H1 (cell line): ENCODE measurements around the gene GTF2A2. TPM values are rescaled to one million over a fixed set of nuclear protein-coding genes. Genes with fewer than 3 reads are reported as not detected.

ENCODE experiments used
- CTCF ChIA-PET: fragments of 300-600 bp; sonication (Branson Sonifier 250); formaldehyde crosslinking; loops from one replicate; lab custom pipeline; 2021; ENCODE audit not compliant: partially characterized antibody; lab: Charles Lee
- POLR2A ChIA-PET: fragments of 300-600 bp; sonication (Branson Sonifier 250); formaldehyde crosslinking; loops from one replicate; lab custom pipeline; 2021; ENCODE audit warnings: inconsistent platforms; ENCODE audit not compliant: partially characterized antibody; lab: Charles Lee
- DNase-seq, 2 experiments: peaks; one replicate each; pipeline versions ENCODE4 v3.0.0 to v3.0.0-alpha.2; 2010 to 2022; ENCODE audit warnings: low spot score in 2 of 2, low read depth in 1 of 2, mixed read lengths in 1 of 2
- FAIRE-seq: peaks from 2 replicates; lab custom pipeline; 2011; peaks lifted over from hg19 to GRCh38; lab: Jason Lieb, UNC
- H2AFZ ChIP-seq: 2 replicates; pipeline ENCODE4 v1.8.1; 2012; ENCODE audit warnings: low read length, inconsistent platforms
- H2AK5ac ChIP-seq: 2 replicates; pipeline ENCODE4 v1.6.1; 2013; ENCODE audit warnings: low read depth, low read length
- H2BK120ac ChIP-seq: replicated peaks from 2 replicates; pipeline ENCODE3; 2013; ENCODE audit warnings: low read depth, low read length, inconsistent platforms
- H2BK12ac ChIP-seq: 2 replicates; pipeline ENCODE4 v1.6.1; 2013; ENCODE audit warnings: low read depth, low read length
- H2BK15ac ChIP-seq: 2 replicates; pipeline ENCODE4 v1.6.1; 2013; ENCODE audit warnings: low read length
- H2BK20ac ChIP-seq: 2 replicates; pipeline ENCODE4 v1.6.1; 2013; ENCODE audit warnings: low read length
- H2BK5ac ChIP-seq: 2 replicates; pipeline ENCODE4 v1.6.1; 2013; ENCODE audit warnings: low read depth, low read length
- H3K14ac ChIP-seq: 2 replicates; pipeline ENCODE4 v1.6.1; 2013; ENCODE audit warnings: inconsistent platforms; ENCODE audit not compliant: insufficient read length
- H3K18ac ChIP-seq: 2 replicates; pipeline ENCODE4 v1.6.1; 2013; ENCODE audit warnings: low read length; ENCODE audit errors: extremely low read depth
- H3K23ac ChIP-seq: 2 replicates; pipeline ENCODE4 v1.6.1; 2013; ENCODE audit warnings: inconsistent platforms; ENCODE audit not compliant: insufficient read length
- H3K23me2 ChIP-seq: 2 replicates; pipeline ENCODE4 v1.6.1; 2013; ENCODE audit warnings: low read depth, low read length
- H3K27ac ChIP-seq: 2 replicates; pipeline ENCODE4 v1.6.1; 2011; ENCODE audit warnings: low read depth, low read length, inconsistent platforms
- H3K27me3 ChIP-seq, 4 experiments: replicated peaks in 1 of 4; 1 replicate in 1 of 4; 2 replicates in 3 of 4; pipeline versions ENCODE4 v1.6.1 to v1.8.1; 2011 to 2013; ENCODE audit warnings: low read length in 3 of 4, mild to moderate bottlenecking in 3 of 4, inconsistent platforms in 2 of 4, mixed read lengths in 2 of 4, moderate library complexity in 1 of 4; ENCODE audit not compliant: control insufficient read depth in 3 of 4, insufficient read depth in 3 of 4; ENCODE audit errors: extremely low read depth in 1 of 4
- H3K36me3 ChIP-seq, 4 experiments: 2 replicates each; pipeline versions ENCODE4 v1.6.1 to v1.8.1; 2011 to 2013; ENCODE audit warnings: mild to moderate bottlenecking in 4 of 4, low read length in 3 of 4, moderate library complexity in 2 of 4, control low read depth in 1 of 4, inconsistent platforms in 1 of 4; ENCODE audit not compliant: insufficient read depth in 4 of 4, control insufficient read depth in 2 of 4
- H3K4ac ChIP-seq: replicated peaks from 2 replicates; pipeline ENCODE3; 2013; ENCODE audit warnings: low read length, low read depth, mixed read lengths, inconsistent platforms; ENCODE audit not compliant: insufficient read length
- H3K4me1 ChIP-seq, 4 experiments: replicated peaks in 1 of 4; 1 replicate in 1 of 4; 2 replicates in 3 of 4; pipeline versions ENCODE4 v1.6.1 to v1.8.1; 2011 to 2013; ENCODE audit warnings: low read length in 3 of 4, inconsistent platforms in 2 of 4, mixed read lengths in 1 of 4; ENCODE audit not compliant: insufficient read depth in 4 of 4, control insufficient read depth in 3 of 4
- H3K4me2 ChIP-seq, 2 experiments: 2 replicates each; pipeline versions ENCODE4 v1.6.1 to v1.8.1; 2011 to 2013; ENCODE audit warnings: low read depth in 2 of 2, low read length in 2 of 2, control low read depth in 1 of 2, inconsistent platforms in 1 of 2, mild to moderate bottlenecking in 1 of 2; ENCODE audit not compliant: insufficient read depth in 1 of 2
- H3K4me3 ChIP-seq, 4 experiments: fragments of 200-600, 300-600 bp in 1 of 4; sonication (generic), shearing (Covaris generic), sonication (Bioruptor Twin) in 1 of 4; 2 replicates each; pipeline versions ENCODE4 v1.5.1 to v1.8.1; 2011 to 2016; ENCODE audit warnings: low read length in 4 of 4, low read depth in 3 of 4, control low read depth in 2 of 4, inconsistent platforms in 2 of 4, mild to moderate bottlenecking in 2 of 4, mixed read lengths in 1 of 4, moderate library complexity in 1 of 4; ENCODE audit not compliant: insufficient read depth in 2 of 4; ENCODE audit errors: extremely low read depth in 1 of 4
- H3K56ac ChIP-seq: replicated peaks from 2 replicates; pipeline ENCODE3; 2013; ENCODE audit warnings: low read depth, mild to moderate bottlenecking, mixed read lengths, low read length, inconsistent platforms; ENCODE audit not compliant: insufficient read length
- H3K79me1 ChIP-seq: 2 replicates; pipeline ENCODE4 v1.6.1; 2013; ENCODE audit warnings: low read depth, low read length, control low read depth
- H3K79me2 ChIP-seq, 2 experiments: 2 replicates each; pipeline versions ENCODE4 v1.6.1 to v1.8.1; 2012 to 2013; ENCODE audit warnings: low read length in 2 of 2, mild to moderate bottlenecking in 2 of 2, inconsistent platforms in 1 of 2; ENCODE audit not compliant: insufficient read depth in 2 of 2, control insufficient read depth in 1 of 2
- H3K9ac ChIP-seq, 4 experiments: replicated peaks in 1 of 4; 1 replicate in 1 of 4; 2 replicates in 3 of 4; pipeline versions ENCODE4 v1.6.1 to v1.8.1; 2011 to 2013; ENCODE audit warnings: low read depth in 3 of 4, low read length in 3 of 4, control low read depth in 2 of 4, mild to moderate bottlenecking in 2 of 4, moderate library complexity in 2 of 4, inconsistent platforms in 1 of 4; ENCODE audit errors: extremely low read depth in 1 of 4
- H3K9me3 ChIP-seq, 2 experiments: 2 replicates each; pipeline versions ENCODE4 v1.6.1 to v1.8.1; 2012 to 2013; ENCODE audit warnings: mild to moderate bottlenecking in 2 of 2, moderate library complexity in 2 of 2, control low read depth in 1 of 2, inconsistent platforms in 1 of 2, low read depth in 1 of 2, low read length in 1 of 2, mixed read lengths in 1 of 2; ENCODE audit not compliant: insufficient read depth in 2 of 2
- H4K20me1 ChIP-seq, 2 experiments: replicated peaks in 1 of 2; 2 replicates each; pipeline versions ENCODE3 to v1.8.1; 2011 to 2013; ENCODE audit warnings: inconsistent platforms in 2 of 2, low read length in 2 of 2, mild to moderate bottlenecking in 1 of 2; ENCODE audit not compliant: insufficient read depth in 2 of 2, control insufficient read depth in 1 of 2
- H4K5ac ChIP-seq: 2 replicates; pipeline ENCODE4 v1.6.1; 2013; ENCODE audit warnings: low read length, low read depth, mixed read lengths, inconsistent platforms; ENCODE audit not compliant: insufficient read length
- H4K8ac ChIP-seq: 2 replicates; pipeline ENCODE4 v1.8.0; 2013; ENCODE audit warnings: mild to moderate bottlenecking, moderate library complexity, low read length, inconsistent platforms; ENCODE audit not compliant: insufficient read depth; ENCODE audit errors: extremely low read depth
- H4K91ac ChIP-seq: replicated peaks from 2 replicates; pipeline ENCODE3; 2013; ENCODE audit warnings: low read length, mixed read lengths, inconsistent platforms; ENCODE audit not compliant: insufficient read length
- CEBPB ChIP-seq: IDR thresholded peaks from 2 replicates; pipeline ENCODE4 v1.6.1; 2012; ENCODE audit warnings: low read depth, low read length
- CTBP2 ChIP-seq: IDR thresholded peaks from 2 replicates; pipeline ENCODE4 v1.7.0; 2011; ENCODE audit warnings: borderline replicate concordance, mild to moderate bottlenecking, moderate library complexity, mixed read lengths, low read length; ENCODE audit not compliant: insufficient read depth, insufficient read length
- FOSL1 ChIP-seq: IDR thresholded peaks from 2 replicates; pipeline ENCODE4 v1.6.1; 2011; ENCODE audit warnings: mild to moderate bottlenecking, low read depth, low read length, moderate library complexity; ENCODE audit not compliant: insufficient read depth
- GABPA ChIP-seq: IDR thresholded peaks from 2 replicates; pipeline ENCODE4 v1.6.1; 2011; ENCODE audit warnings: mild to moderate bottlenecking, low read length, moderate library complexity, borderline replicate concordance; ENCODE audit not compliant: insufficient read depth
- POU5F1 ChIP-seq: IDR thresholded peaks from 2 replicates; pipeline ENCODE4 v1.6.1; 2011; ENCODE audit warnings: low read depth, mild to moderate bottlenecking, low read length, moderate library complexity
- RNF2 ChIP-seq: fragments of 200-900, 300-1000 bp; sonication (generic); IDR thresholded peaks from 2 replicates; pipeline ENCODE4 v1.7.1; 2016; ENCODE audit warnings: borderline replicate concordance, low read depth, mild to moderate bottlenecking, antibody characterized with exemption, low read length; ENCODE audit not compliant: poor library complexity, severe bottlenecking; ENCODE audit errors: missing control alignments
- SRF ChIP-seq: IDR thresholded peaks from 2 replicates; pipeline ENCODE4 v1.6.1; 2011; ENCODE audit warnings: mild to moderate bottlenecking, low read depth, low read length, moderate library complexity
- TAF7 ChIP-seq: optimal IDR thresholded peaks from 2 replicates; pipeline ENCODE3; 2011; ENCODE audit warnings: low read depth, mild to moderate bottlenecking, inconsistent platforms, low read length, moderate library complexity, borderline replicate concordance
- YY1 ChIP-seq: IDR thresholded peaks from 2 replicates; pipeline ENCODE4 v1.6.1; 2011; ENCODE audit warnings: low read depth, mild to moderate bottlenecking, low read length
- ZNF274 ChIP-seq: IDR thresholded peaks from 2 replicates; pipeline ENCODE4 v1.7.0; 2012; ENCODE audit warnings: low read length, borderline replicate concordance; ENCODE audit errors: extremely low read depth
- WGBS, 2 experiments: shearing (Covaris generic) in 1 of 2; methylation state at CpG; one replicate each; pipeline versions ENCODE4 v1.1.6 to v1.1.7; 2013 to 2015; ENCODE audit warnings: low lambda C conversion rate in 2 of 2, mixed read lengths in 2 of 2, inconsistent platforms in 1 of 2, low coverage in 1 of 2, missing lambda C conversion rate in 1 of 2; ENCODE audit not compliant: insufficient replicate concordance in 2 of 2, insufficient coverage in 1 of 2, insufficient read length in 1 of 2; ENCODE audit errors: extremely low coverage in 1 of 2, missing lambda C conversion rate in 1 of 2; 5-methylcytosine and 5-hydroxymethylcytosine counted together
- polyA plus RNA-seq, 7 experiments: library from polyadenylated mRNA; depleted of rRNA in 3 of 7; stranded (reverse) in 5 of 7; unstranded in 2 of 7; fragments of >200 nt in 5 of 7; fragments of 200-250 nt in 2 of 7; gene quantifications; 1 replicate in 5 of 7; 2 replicates in 1 of 7; 4 replicates in 1 of 7; pipeline versions ENCODE4 v1.2.1 to v1.2.3, GENCODE V29; 2011 to 2013; ENCODE audit warnings: missing spikeins in 2 of 7, mixed read lengths in 2 of 7
- total RNA-seq: library from RNA; stranded (reverse); fragmentation: NEBNext Ultra II Directional; extraction: Animal tissue kit (Norgen Biotek cat#: 25700); gene quantifications from 2 replicates; pipeline ENCODE4 v1.2.1, GENCODE V29; 2021

Gene GTF2A2
- total and polyA plus RNA-seq, 2 of the 8 experiments (the other 6 are each of a cell fraction or from before 2014, with no cell fraction given): 52.2 to 161 TPM

DNA sequence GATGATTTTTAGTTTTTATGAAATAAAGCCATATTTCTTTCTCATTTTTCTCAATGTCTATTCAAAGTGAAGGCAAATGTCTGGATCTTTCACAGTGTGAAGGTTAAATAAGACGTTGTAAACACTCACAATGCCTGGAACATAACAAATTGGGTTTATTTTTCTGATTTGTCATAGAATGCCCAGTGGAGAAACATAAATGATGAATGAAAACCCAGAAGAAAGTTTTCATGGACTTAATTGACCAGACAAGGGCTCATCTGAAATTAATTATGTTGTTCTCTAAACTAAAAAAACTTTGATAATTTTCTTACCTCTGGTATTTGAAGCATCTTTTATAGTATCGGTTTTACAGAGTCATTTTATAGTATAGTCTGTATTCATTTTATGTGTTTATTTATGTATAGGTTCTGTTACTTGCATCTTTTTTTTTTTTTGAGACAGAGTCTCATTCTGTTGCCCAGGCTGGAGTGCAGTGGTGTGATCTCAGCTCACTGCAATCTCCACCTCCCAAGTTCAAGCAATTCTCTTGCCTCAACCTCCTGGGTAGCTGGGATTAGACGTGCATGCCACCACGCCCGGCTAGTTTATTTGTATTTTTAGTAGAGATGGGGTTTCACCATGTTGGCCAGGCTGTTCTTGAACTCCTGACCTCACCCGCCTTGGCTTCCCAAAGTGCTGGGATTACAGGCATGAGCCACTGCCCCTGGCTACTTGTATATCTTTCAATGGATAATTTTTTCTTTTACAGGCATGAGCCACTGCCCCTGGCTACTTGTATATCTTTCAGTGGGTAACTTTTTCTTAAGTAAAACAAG, 46.9 kb upstream of the GTF2A2 start:
- Histone ChIP-seq H3K4me1 (no peaks in the 10 kb centered on the region), H2AFZ (no peak overlapping the region), H3K79me2 (no peaks in the 10 kb centered on the region), H3K79me1 (no peaks in the 10 kb centered on the region), H3K9me3 (no peaks in the 10 kb centered on the region), H2BK120ac (no peak overlapping the region), H3K56ac (no peak overlapping the region), H3K23me2 (no peaks in the 10 kb centered on the region), H3K23ac (no peak overlapping the region), H3K27me3 (peaks cover 0 to 1% (median 0%) of the 10 kb centered on the region in 4 experiments; a peak in 1 of 7 replicates), H2AK5ac (no peak overlapping the region), H4K91ac (no peak overlapping the region), H3K4me2 (no peak overlapping the region), H3K18ac (no peak overlapping the region), H3K36me3 (no peaks in the 10 kb centered on the region), H3K9ac (no peak overlapping the region), H4K8ac (no peak overlapping the region), H2BK20ac (no peak overlapping the region), H4K20me1 (no peaks in the 10 kb centered on the region), H3K14ac (no peak overlapping the region), H3K4ac (no peak overlapping the region), H2BK5ac (no peak overlapping the region), H3K27ac (no peak overlapping the region), H3K4me3 (no peak overlapping the region), H2BK15ac (no peak overlapping the region), H4K5ac (no peak overlapping the region), H2BK12ac (no peak overlapping the region)
- FAIRE-seq: no peak
- 84% methylated on average over 6 of the region's 6 CpGs; no CpG with 5 or more reads in 1 of the 2 experiments for WGBS, 2 experiments
- CTCF ChIA-PET: interaction anchor here (1.1 kb wide), 1 partner anchor 81 kb away, joined by 4 read pairs; no protein-coding TSS in a partner anchor
- POLR2A ChIA-PET: no interaction called here
- no peak for DNase-seq
- no peak for TF ChIP-seq POU5F1
- TF ChIP-seq GABPA: no peak
- TF ChIP-seq ZNF274: no peak
- no peak for TF ChIP-seq RNF2
- TF ChIP-seq TAF7: no peak
- TF ChIP-seq CTBP2: no peak
- TF ChIP-seq SRF: no peak
- TF ChIP-seq YY1: no peak
- no peak for TF ChIP-seq FOSL1
- no peak for TF ChIP-seq CEBPB
